Activated CD4-positive, alpha-beta T cell treated with anti-CD3 and anti-CD28 coated beads, Interleukin-2, amount 10 ng/mL, durations not matched to agents 24 days and 14 days (primary cell): ENCODE data around the gene MT4. TPM values are rescaled to one million over a fixed set of nuclear protein-coding genes. Genes with fewer than 3 reads are reported as not detected.

Experiments used
- DNase-seq: peaks from one replicate; pipeline ENCODE4 v3.0.0; 2022
- H3K27ac Mint-ChIP-seq: one replicate; pipeline ENCODE4 v1.8.0; 2022; ENCODE audit warnings: mild to moderate bottlenecking, mixed read lengths
- H3K27me3 Mint-ChIP-seq: one replicate; pipeline ENCODE4 v1.8.0; 2022; ENCODE audit warnings: mixed read lengths
- H3K36me3 Mint-ChIP-seq: one replicate; pipeline ENCODE4 v1.8.0; 2022; ENCODE audit warnings: low read depth, mild to moderate bottlenecking, mixed read lengths
- H3K4me1 Mint-ChIP-seq: one replicate; pipeline ENCODE4 v1.8.0; 2021; ENCODE audit warnings: mixed read lengths
- H3K4me3 Mint-ChIP-seq: one replicate; pipeline ENCODE4 v1.8.0; 2022; ENCODE audit warnings: mild to moderate bottlenecking, moderate library complexity, mixed read lengths
- H3K9me3 Mint-ChIP-seq: one replicate; pipeline ENCODE4 v1.8.0; 2021; ENCODE audit warnings: mixed read lengths
- intact Hi-C: fragments of 100-400 bp; cut with micrococcal nuclease; formaldehyde crosslinking; loops from one replicate; pipeline ENCODE4 v1.15.1; 2023
- total RNA-seq: library from RNA; stranded (reverse); gene quantifications from 2 replicates; pipeline ENCODE4 v1.2.3, GENCODE V29; 2022

The MT4 gene
- total RNA-seq, 1 donor from 2014 or later = not detected

GRCh38 chr16:56547120-56547948, 17.5 kb upstream of the MT4 start:
- intact Hi-C loops = no loop called here
- H3K4me1 Mint-ChIP-seq = peaks cover 18% of the 10 kb centered on the region
- no peak overlapping the region for H3K27ac Mint-ChIP-seq
- DNase-seq = no peak
- H3K9me3 Mint-ChIP-seq = no peaks in the 10 kb centered on the region
- peaks cover 13% of the 10 kb centered on the region for H3K27me3 Mint-ChIP-seq
- no peak overlapping the region for H3K4me3 Mint-ChIP-seq
- H3K36me3 Mint-ChIP-seq = no peaks in the 10 kb centered on the region

GRCh38 chr16:56547949-56548567, 16.8 kb upstream of the MT4 start:
- no peaks in the 10 kb centered on the region for H3K9me3 Mint-ChIP-seq
- H3K4me3 Mint-ChIP-seq = no peak overlapping the region
- H3K36me3 Mint-ChIP-seq = no peaks in the 10 kb centered on the region
- peaks cover 9% of the 10 kb centered on the region for H3K27me3 Mint-ChIP-seq
- no peak overlapping the region for H3K27ac Mint-ChIP-seq
- peaks cover 18% of the 10 kb centered on the region for H3K4me1 Mint-ChIP-seq
- no peak for DNase-seq
- intact Hi-C loops = no loop called here

GRCh38 chr16:56549161-56549560, 15.7 kb upstream of the MT4 start:
- peaks cover 18% of the 10 kb centered on the region for H3K4me1 Mint-ChIP-seq
- no peaks in the 10 kb centered on the region for H3K36me3 Mint-ChIP-seq
- H3K4me3 Mint-ChIP-seq = no peak overlapping the region
- H3K27me3 Mint-ChIP-seq = peaks cover 13% of the 10 kb centered on the region
- H3K9me3 Mint-ChIP-seq = no peaks in the 10 kb centered on the region
- H3K27ac Mint-ChIP-seq = no peak overlapping the region
- no peak for DNase-seq
- intact Hi-C loops = no loop called here

GRCh38 chr16:56549744-56550385, 15.0 kb upstream of the MT4 start:
- Mint-ChIP-seq H3K27me3 (peaks cover 14% of the 10 kb centered on the region), H3K27ac (no peak overlapping the region), H3K9me3 (no peaks in the 10 kb centered on the region), H3K36me3 (no peaks in the 10 kb centered on the region), H3K4me3 (no peak overlapping the region), H3K4me1 (peaks cover 18% of the 10 kb centered on the region)
- DNase-seq = no peak
- intact Hi-C loops = no loop called here

- H3K27me3 Mint-ChIP-seq = peaks cover 19% of the 10 kb centered on the region
- DNase-seq = no peak
- intact Hi-C loops = no loop called here
- no peak overlapping the region for H3K4me3 Mint-ChIP-seq
- H3K4me1 Mint-ChIP-seq = peaks cover 15% of the 10 kb centered on the region
- H3K9me3 Mint-ChIP-seq = no peaks in the 10 kb centered on the region
- no peaks in the 10 kb centered on the region for H3K36me3 Mint-ChIP-seq
- no peak overlapping the region for H3K27ac Mint-ChIP-seq
Observed at GRCh38 chr16:56551796-56552738, 12.8 kb upstream of the MT4 start.

- Mint-ChIP-seq H3K9me3 (no peaks in the 10 kb centered on the region), H3K27me3 (peaks cover 31% of the 10 kb centered on the region), H3K36me3 (no peaks in the 10 kb centered on the region), H3K4me3 (no peak overlapping the region), H3K27ac (no peak overlapping the region), H3K4me1 (peaks cover 3% of the 10 kb centered on the region)
- intact Hi-C loops = no loop called here
- DNase-seq = no peak
Observed at GRCh38 chr16:56554441-56554840, 10.4 kb upstream of the MT4 start.

GRCh38 chr16:56558024-56558747, 6.7 kb upstream of the MT4 start:
- Mint-ChIP-seq H3K27me3 (peaks cover 38% of the 10 kb centered on the region), H3K4me1 (no peaks in the 10 kb centered on the region), H3K9me3 (no peaks in the 10 kb centered on the region), H3K4me3 (no peak overlapping the region), H3K36me3 (no peaks in the 10 kb centered on the region), H3K27ac (no peak overlapping the region)
- intact Hi-C loops = no loop called here
- no peak for DNase-seq

- no peak overlapping the region for H3K27ac Mint-ChIP-seq
- DNase-seq = no peak
- H3K9me3 Mint-ChIP-seq = no peaks in the 10 kb centered on the region
- H3K36me3 Mint-ChIP-seq = no peaks in the 10 kb centered on the region
- H3K4me3 Mint-ChIP-seq = no peak overlapping the region
- peaks cover 33% of the 10 kb centered on the region for H3K27me3 Mint-ChIP-seq
- H3K4me1 Mint-ChIP-seq = no peaks in the 10 kb centered on the region
- intact Hi-C loops = no loop called here
Observed at GRCh38 chr16:56559109-56559508, 5.8 kb upstream of the MT4 start.

GRCh38 chr16:56560447-56560846, 4.4 kb upstream of the MT4 start:
- Mint-ChIP-seq H3K4me1 (no peaks in the 10 kb centered on the region), H3K4me3 (no peak overlapping the region), H3K9me3 (no peaks in the 10 kb centered on the region), H3K27me3 (peaks cover 31% of the 10 kb centered on the region), H3K36me3 (no peaks in the 10 kb centered on the region), H3K27ac (no peak overlapping the region)
- no peak for DNase-seq
- intact Hi-C loops = no loop called here

GRCh38 chr16:56561126-56561525, 3.7 kb upstream of the MT4 start:
- no peak for DNase-seq
- Mint-ChIP-seq H3K36me3 (no peaks in the 10 kb centered on the region), H3K27me3 (peaks cover 27% of the 10 kb centered on the region), H3K9me3 (no peaks in the 10 kb centered on the region), H3K4me1 (no peaks in the 10 kb centered on the region), H3K27ac (no peak overlapping the region), H3K4me3 (no peak overlapping the region)
- intact Hi-C loops = no loop called here

GRCh38 chr16:56569971-56570370, 5.1 kb downstream of the MT4 start:
- DNase-seq = no peak
- Mint-ChIP-seq H3K4me1 (peaks cover 3% of the 10 kb centered on the region), H3K36me3 (no peaks in the 10 kb centered on the region), H3K27me3 (peaks cover 7% of the 10 kb centered on the region), H3K4me3 (no peak overlapping the region), H3K27ac (no peak overlapping the region), H3K9me3 (no peaks in the 10 kb centered on the region)
- intact Hi-C loops = loop anchor here (10.0 kb wide), 1 partner anchor 295 kb away; the partner anchor contains the start of gene SLC12A3

- H3K27ac Mint-ChIP-seq = no peak overlapping the region
- H3K9me3 Mint-ChIP-seq = no peaks in the 10 kb centered on the region
- intact Hi-C loops = loop anchor here (10.0 kb wide), 1 partner anchor 293 kb away; the partner anchor contains the start of gene SLC12A3
- no peak for DNase-seq
- H3K36me3 Mint-ChIP-seq = no peaks in the 10 kb centered on the region
- H3K4me1 Mint-ChIP-seq = peaks cover under 1% of the 10 kb centered on the region
- H3K27me3 Mint-ChIP-seq = peaks cover 9% of the 10 kb centered on the region
- H3K4me3 Mint-ChIP-seq = no peak overlapping the region
Observed at GRCh38 chr16:56571525-56571924, 6.7 kb downstream of the MT4 start.

GRCh38 chr16:56574625-56575024, 9.8 kb downstream of the MT4 start:
- no peak for DNase-seq
- no peaks in the 10 kb centered on the region for H3K9me3 Mint-ChIP-seq
- H3K36me3 Mint-ChIP-seq = no peaks in the 10 kb centered on the region
- H3K4me3 Mint-ChIP-seq = no peak overlapping the region
- peaks cover 4% of the 10 kb centered on the region for H3K4me1 Mint-ChIP-seq
- H3K27ac Mint-ChIP-seq = no peak overlapping the region
- H3K27me3 Mint-ChIP-seq = peaks cover 9% of the 10 kb centered on the region
- intact Hi-C loops = loop anchor here (5.0 to 10.0 kb wide), 2 partner anchors 213 to 290 kb away; partner anchors contain the start of gene SLC12A3
